Aorta (tissue), 5 donors: ENCODE measurements around the gene GIGYF2. TPM values are rescaled to one million over a fixed set of nuclear protein-coding genes. Genes with fewer than 3 reads are reported as not detected.

ENCODE experiments used
- ATAC-seq: fragments of 200-7000 bp; cut with Tn5 transposase; one replicate; pipeline ENCODE4 v1.9.1; 2022; ENCODE audit warnings: moderate library complexity; ENCODE audit not compliant: low FRiP score
- DNase-seq, 2 donors: peaks; one replicate each; pipeline ENCODE4 v3.0.0-alpha.2; 2020
- H3K27ac ChIP-seq, 2 donors: one replicate each; pipeline ENCODE4 v1.5.1; 2013; ENCODE audit warnings: low read length in 2 of 2, mild to moderate bottlenecking in 2 of 2, moderate library complexity in 2 of 2, control low read depth in 1 of 2, inconsistent platforms in 1 of 2, low read depth in 1 of 2
- H3K27me3 ChIP-seq, 2 donors: one replicate each; pipeline ENCODE4 v1.6.1; 2013; ENCODE audit warnings: control low read depth in 1 of 2, low read length in 1 of 2, mild to moderate bottlenecking in 1 of 2, moderate library complexity in 1 of 2; ENCODE audit not compliant: insufficient read depth in 2 of 2, control insufficient read depth in 1 of 2
- H3K36me3 ChIP-seq, 2 donors: one replicate each; pipeline ENCODE4 v1.6.1; 2013; ENCODE audit warnings: control low read depth in 1 of 2, low read length in 1 of 2, mild to moderate bottlenecking in 1 of 2; ENCODE audit not compliant: insufficient read depth in 2 of 2, control insufficient read depth in 1 of 2
- H3K4me1 ChIP-seq, 2 donors: one replicate each; pipeline ENCODE4 v1.6.1; 2013; ENCODE audit warnings: low read length in 2 of 2, control low read depth in 1 of 2, mild to moderate bottlenecking in 1 of 2, moderate library complexity in 1 of 2; ENCODE audit not compliant: insufficient read depth in 2 of 2, control insufficient read depth in 1 of 2
- H3K4me3 ChIP-seq, 2 donors: one replicate each; pipeline ENCODE4 v1.5.1; 2013; ENCODE audit warnings: low read length in 2 of 2, control low read depth in 1 of 2, mild to moderate bottlenecking in 1 of 2
- H3K9me3 ChIP-seq: one replicate; pipeline ENCODE4 v1.6.1; 2013; ENCODE audit warnings: mild to moderate bottlenecking, low read length; ENCODE audit not compliant: control insufficient read depth
- WGBS, 2 donors: extraction: QIAGEN DNeasy Blood & Tissue Kit; methylation state at CpG; one replicate each; pipeline ENCODE4 v1.1.7; 2013; 5-methylcytosine and 5-hydroxymethylcytosine counted together
- intact Hi-C, 2 donors: fragments of 100-400 bp; cut with DNase I; formaldehyde crosslinking; loops; one replicate each; pipeline versions ENCODE4 v1.14.2 to v1.15.0; 2022
- polyA plus RNA-seq, 2 donors: library from polyadenylated mRNA; stranded (reverse); fragments of 200-250 nt; gene quantifications; one replicate each; pipeline ENCODE4 v1.2.3, GENCODE V29; 2013
- total RNA-seq, 2 donors: library from RNA; stranded (reverse); fragmentation: NEBNext Ultra II Directional; extraction: Animal tissue kit (Norgen Biotek cat#: 25700); gene quantifications; one replicate each; pipeline ENCODE4 v1.2.1, GENCODE V29; 2021
- donor health status: healthy with polysubstance abuse.
- donor health status: Bipolar disorder and iron deficiency.
- donor health status: DM: no; HTN: no; CAD: no.
- donor health status: DM: no; HTN: no; CAD: no.
- donor health status: DM: yes; HTN: yes; CAD: no.

GIGYF2 gene
- total and polyA plus RNA-seq, 4 donors: 13.3 to 100 (median 43.7) TPM

DNA sequence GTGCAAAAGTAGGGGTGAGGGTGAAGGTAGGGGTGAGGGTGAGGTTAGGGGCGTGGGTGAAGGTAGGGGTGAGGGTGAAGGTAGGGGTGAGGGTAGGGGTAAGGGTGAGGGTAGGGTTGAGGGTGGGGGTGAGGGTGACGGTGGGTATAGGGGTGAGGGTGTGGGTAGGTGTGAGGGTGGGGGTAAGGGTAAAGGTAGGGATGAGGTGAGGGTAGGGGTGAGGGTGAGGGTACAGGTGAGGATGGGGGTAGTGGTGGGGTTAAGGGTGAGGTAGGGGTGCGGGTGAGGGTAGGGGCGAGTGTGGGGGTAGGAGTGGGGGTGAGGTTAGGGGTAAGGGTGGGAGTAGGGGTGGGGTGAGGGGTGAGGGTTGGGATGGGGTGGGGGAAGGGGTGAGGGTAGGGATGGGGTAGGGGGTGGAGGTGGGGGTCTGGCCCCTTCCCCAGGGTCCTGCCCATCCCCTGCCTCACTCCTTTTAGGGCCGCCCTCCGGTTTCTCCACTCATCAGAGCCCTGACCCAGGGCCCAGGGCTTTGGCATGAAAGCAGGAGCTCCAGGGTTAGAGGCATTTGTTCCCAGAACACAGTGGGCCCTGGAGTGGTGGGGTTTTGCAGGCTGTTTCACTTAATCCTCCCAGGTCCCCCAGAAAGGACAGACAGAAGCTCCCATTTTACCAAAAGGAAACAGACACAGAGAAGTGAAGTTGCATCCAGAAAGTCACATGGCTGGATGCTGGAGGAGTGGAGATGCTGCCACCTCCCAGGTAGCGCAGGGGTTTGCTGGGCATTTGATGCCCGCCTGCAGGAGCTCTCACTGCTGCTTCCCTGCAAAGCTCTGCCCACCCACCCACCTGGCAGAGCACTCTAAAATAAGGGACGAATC, 199.8 kb downstream of the GIGYF2 start:
- intact Hi-C loops: no loop called here
- H3K36me3 ChIP-seq: no peaks in the 10 kb centered on the region
- ATAC-seq: no peak
- no peak for DNase-seq
- no peak overlapping the region for H3K4me3 ChIP-seq
- no peak overlapping the region for H3K27ac ChIP-seq
- H3K27me3 ChIP-seq: no peaks in the 10 kb centered on the region
- WGBS, 2 donors: 94% methylated on average over 9 of the region's 9 CpGs
- H3K4me1 ChIP-seq: no peaks in the 10 kb centered on the region
- no peaks in the 10 kb centered on the region for H3K9me3 ChIP-seq

- intact Hi-C loops: no loop called here
- Histone ChIP-seq H3K4me3 (no peak overlapping the region), H3K27ac (no peak overlapping the region), H3K36me3 (no peaks in the 10 kb centered on the region), H3K27me3 (no peaks in the 10 kb centered on the region), H3K4me1 (no peaks in the 10 kb centered on the region), H3K9me3 (no peaks in the 10 kb centered on the region)
- 94 to 95% methylated on average over 24 of the region's 24 CpGs for WGBS, 2 donors
- no peak for ATAC-seq
- peak in 1 of 2 donors; percentile 54 for DNase-seq
Observed at GRCh38 chr2:232897598-232898408, 200.7 kb downstream of the GIGYF2 start.

GRCh38 chr2:232898592-232899543, 201.7 kb downstream of the GIGYF2 start:
- Histone ChIP-seq H3K9me3 (no peaks in the 10 kb centered on the region), H3K27me3 (no peaks in the 10 kb centered on the region), H3K4me1 (no peaks in the 10 kb centered on the region), H3K36me3 (no peaks in the 10 kb centered on the region), H3K4me3 (no peak overlapping the region), H3K27ac (no peak overlapping the region)
- ATAC-seq: no peak
- intact Hi-C loops: no loop called here
- WGBS, 2 donors: 63 to 71% methylated on average over 18 of the region's 18 CpGs
- DNase-seq: no peak

GRCh38 chr2:232900811-232901735, 203.9 kb downstream of the GIGYF2 start:
- Histone ChIP-seq H3K27me3 (no peaks in the 10 kb centered on the region), H3K4me3 (no peak overlapping the region), H3K4me1 (no peaks in the 10 kb centered on the region), H3K27ac (no peak overlapping the region), H3K36me3 (no peaks in the 10 kb centered on the region), H3K9me3 (no peaks in the 10 kb centered on the region)
- WGBS, 2 donors: 56 to 60% methylated on average over 43 of the region's 43 CpGs
- intact Hi-C loops: no loop called here
- ATAC-seq (no peak), DNase-seq (peak in 1 of 2 donors; percentile 74)

GRCh38 chr2:232901736-232902578, 204.8 kb downstream of the GIGYF2 start:
- DNase-seq (peak in 1 of 2 donors; percentile 67), ATAC-seq (no peak)
- Histone ChIP-seq H3K27me3 (no peaks in the 10 kb centered on the region), H3K4me3 (no peak overlapping the region), H3K9me3 (no peaks in the 10 kb centered on the region), H3K4me1 (no peaks in the 10 kb centered on the region), H3K36me3 (no peaks in the 10 kb centered on the region), H3K27ac (no peak overlapping the region)
- intact Hi-C loops: no loop called here
- WGBS, 2 donors: 80% methylated on average over 28 of the region's 28 CpGs

DNA sequence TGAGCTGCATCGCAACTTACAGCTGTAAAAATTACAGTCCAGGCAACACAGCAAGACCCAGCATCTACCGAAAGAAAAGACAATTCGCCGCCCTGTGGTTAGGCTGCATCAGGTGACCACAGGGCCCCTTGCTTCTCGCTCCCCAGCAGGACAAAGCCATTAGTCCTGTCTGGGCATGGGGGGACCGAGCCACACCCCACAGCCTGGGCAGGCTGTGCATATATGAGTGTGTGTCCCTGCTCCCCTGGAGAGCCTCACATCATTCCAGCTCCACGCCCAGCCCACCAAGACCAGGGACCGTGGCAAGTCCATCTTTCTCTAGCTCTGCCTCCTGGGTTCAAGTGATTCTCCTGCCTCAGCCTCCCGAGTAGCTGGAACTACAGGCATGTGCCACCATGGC, 206.9 kb downstream of the GIGYF2 start:
- Histone ChIP-seq H3K27me3 (no peaks in the 10 kb centered on the region), H3K4me3 (no peak overlapping the region), H3K9me3 (no peaks in the 10 kb centered on the region), H3K4me1 (no peaks in the 10 kb centered on the region), H3K36me3 (no peaks in the 10 kb centered on the region), H3K27ac (no peak overlapping the region)
- DNase-seq: no peak
- WGBS, 2 donors: 80 to 86% methylated on average over 9 of the region's 9 CpGs
- ATAC-seq: no peak
- intact Hi-C loops: no loop called here
